Endothelial cell of umbilical vein (primary cell): Measurements from ENCODE around the gene MYL11.

Source experiments
- EZH2 ChIP-seq: IDR thresholded peaks from 2 replicates; pipeline ENCODE4 v1.6.1; 2012; ENCODE audit warnings: borderline replicate concordance, low read depth, mild to moderate bottlenecking, moderate library complexity, low read length, inconsistent platforms; ENCODE audit not compliant: severe bottlenecking
- FOS ChIP-seq: IDR thresholded peaks from 2 replicates; pipeline ENCODE4 v1.6.1; 2011; ENCODE audit warnings: mild to moderate bottlenecking, low read length, moderate library complexity, borderline replicate concordance; ENCODE audit not compliant: insufficient read depth
- GATA2 ChIP-seq: IDR thresholded peaks from 2 replicates; pipeline ENCODE4 v1.7.0; 2011; ENCODE audit warnings: low read depth, mild to moderate bottlenecking, moderate library complexity, mixed read lengths, low read length; ENCODE audit not compliant: insufficient read length, insufficient read depth
- MAX ChIP-seq: IDR thresholded peaks from 2 replicates; pipeline ENCODE4 v1.6.1; 2011; ENCODE audit not compliant: insufficient read depth, insufficient read length
- MYC ChIP-seq: IDR thresholded peaks from one replicate; pipeline ENCODE4 v1.6.1; 2011; ENCODE audit warnings: mild to moderate bottlenecking, low read depth, low read length
- POLR2A ChIP-seq: IDR thresholded peaks from 2 replicates; pipeline ENCODE4 v1.6.1; 2012; ENCODE audit warnings: low read depth, mild to moderate bottlenecking, control low read depth, low read length
- POLR2AphosphoS5 ChIP-seq: IDR thresholded peaks from 2 replicates; pipeline ENCODE4 v1.6.1; 2012; ENCODE audit warnings: low read depth, mild to moderate bottlenecking, control low read depth, low read length, moderate library complexity; ENCODE audit not compliant: insufficient read depth
- TF ChIP-seq, protein P1 (sequence below), 2 donors: IDR thresholded peaks; 1 replicate in 1 of 2; 2 replicates in 1 of 2; pipeline ENCODE4 v1.5.1; 2011; ENCODE audit warnings: low read length in 2 of 2, mild to moderate bottlenecking in 2 of 2, moderate library complexity in 2 of 2, control low read depth in 1 of 2, inconsistent platforms in 1 of 2, low read depth in 1 of 2; ENCODE audit not compliant: insufficient read depth in 1 of 2; ENCODE audit errors: extremely low read depth in 1 of 2

DNA sequence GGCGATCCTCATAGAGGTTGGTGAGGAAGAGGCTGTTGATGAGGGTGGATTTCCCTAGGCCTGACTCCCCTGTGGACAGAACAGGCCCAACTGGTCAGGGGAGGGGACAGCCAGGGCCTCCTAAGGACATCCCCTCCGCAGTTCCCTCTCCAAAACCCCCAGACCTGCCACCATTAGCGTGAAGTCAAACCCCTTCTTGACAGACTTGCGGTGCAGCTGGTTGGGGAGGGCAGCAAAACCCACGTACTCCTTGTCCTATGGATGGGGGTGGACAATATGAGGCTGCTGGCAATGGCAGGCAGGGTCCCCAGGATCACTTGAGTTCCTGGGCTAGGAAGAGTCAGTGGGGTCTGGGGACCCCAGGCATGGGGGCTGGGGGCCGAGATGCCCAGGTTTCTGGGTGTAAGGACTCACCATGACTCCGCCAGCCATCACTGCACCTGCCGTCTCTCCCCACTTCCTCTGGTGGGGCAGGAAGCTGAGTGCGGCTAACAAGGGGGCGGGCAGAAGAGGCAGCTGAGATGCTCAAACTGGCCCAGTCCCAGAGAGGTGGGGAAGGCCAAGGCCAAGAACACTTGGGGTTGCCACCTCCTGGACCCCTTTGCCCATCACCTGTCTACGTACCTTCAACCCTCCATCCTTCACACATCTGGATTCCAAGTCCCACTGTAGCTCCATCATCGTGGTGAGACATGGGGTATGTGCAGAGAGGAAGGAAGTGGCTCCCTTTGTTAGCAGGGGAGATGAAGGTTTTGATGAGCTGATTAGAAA is 7.7 kb downstream of the MYL11 start, which contains the start of gene SEPTIN1:
- TF ChIP-seq, protein P1, sequence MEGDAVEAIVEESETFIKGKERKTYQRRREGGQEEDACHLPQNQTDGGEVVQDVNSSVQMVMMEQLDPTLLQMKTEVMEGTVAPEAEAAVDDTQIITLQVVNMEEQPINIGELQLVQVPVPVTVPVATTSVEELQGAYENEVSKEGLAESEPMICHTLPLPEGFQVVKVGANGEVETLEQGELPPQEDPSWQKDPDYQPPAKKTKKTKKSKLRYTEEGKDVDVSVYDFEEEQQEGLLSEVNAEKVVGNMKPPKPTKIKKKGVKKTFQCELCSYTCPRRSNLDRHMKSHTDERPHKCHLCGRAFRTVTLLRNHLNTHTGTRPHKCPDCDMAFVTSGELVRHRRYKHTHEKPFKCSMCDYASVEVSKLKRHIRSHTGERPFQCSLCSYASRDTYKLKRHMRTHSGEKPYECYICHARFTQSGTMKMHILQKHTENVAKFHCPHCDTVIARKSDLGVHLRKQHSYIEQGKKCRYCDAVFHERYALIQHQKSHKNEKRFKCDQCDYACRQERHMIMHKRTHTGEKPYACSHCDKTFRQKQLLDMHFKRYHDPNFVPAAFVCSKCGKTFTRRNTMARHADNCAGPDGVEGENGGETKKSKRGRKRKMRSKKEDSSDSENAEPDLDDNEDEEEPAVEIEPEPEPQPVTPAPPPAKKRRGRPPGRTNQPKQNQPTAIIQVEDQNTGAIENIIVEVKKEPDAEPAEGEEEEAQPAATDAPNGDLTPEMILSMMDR (IDR thresholded peaks at IDR 0.05; ENCODE audit: extremely low read depth in 1 of 2, insufficient read depth in 1 of 2, low read depth in 1 of 2, low read length in 2 of 2), result no peak
- no peak for TF ChIP-seq GATA2
- no peak for TF ChIP-seq MAX
- TF ChIP-seq POLR2A, result no peak
- TF ChIP-seq POLR2AphosphoS5, result no peak
- TF ChIP-seq EZH2, result no peak
- no peak for TF ChIP-seq FOS
- TF ChIP-seq MYC, result no peak
